IMR-90 (cell line): Measurements from ENCODE around the gene AMBN. TPM values are rescaled to one million over a fixed set of nuclear protein-coding genes. Genes with fewer than 3 reads are reported as not detected.

Experiments
- ATAC-seq: fragments of 200-7000 bp; cut with Tn5 transposase; 2 replicates; pipeline ENCODE4 v1.9.1; 2020; ENCODE audit warnings: low read depth, mild to moderate bottlenecking, moderate library complexity
- BruUV-seq: library from RNA; stranded (reverse); fragments of 400-500 nt; replicated peaks from 2 replicates; lab custom pipeline; 2021; lab: Mats Ljungman, UMichigan
- CTCF ChIA-PET: fragments of 300-600 bp; formaldehyde crosslinking; extraction: SDS; loops from one replicate; lab custom pipeline; 2021; ENCODE audit warnings: antibody characterized with exemption; lab: Yijun Ruan, JAX
- POLR2A ChIA-PET: fragments of 300-600 bp; sonication (Branson Sonifier 250); formaldehyde crosslinking; loops from one replicate; lab custom pipeline; 2022; ENCODE audit warnings: antibody characterized with exemption; ENCODE audit not compliant: unreplicated experiment; lab: Charles Lee
- DNase-seq: peaks from one replicate; pipeline ENCODE4 v3.0.0; 2013
- H2AFZ ChIP-seq: replicated peaks from 2 replicates; pipeline ENCODE3; 2013; ENCODE audit warnings: low read length, mild to moderate bottlenecking; ENCODE audit not compliant: poor library complexity
- H2AK5ac ChIP-seq: 2 replicates; pipeline ENCODE4 v1.6.1; 2013; ENCODE audit warnings: low read depth, low read length, inconsistent platforms
- H2AK9ac ChIP-seq: replicated peaks from 2 replicates; pipeline ENCODE3; 2013; ENCODE audit warnings: mild to moderate bottlenecking, low read depth, low read length, moderate library complexity; ENCODE audit not compliant: poor library complexity
- H2BK120ac ChIP-seq: 2 replicates; pipeline ENCODE4 v1.6.1; 2013; ENCODE audit warnings: low read depth, low read length, inconsistent platforms
- H2BK15ac ChIP-seq: 3 replicates; pipeline ENCODE4 v1.6.1; 2013; ENCODE audit warnings: low read depth, low read length, inconsistent platforms
- H2BK20ac ChIP-seq: 2 replicates; pipeline ENCODE4 v1.6.1; 2013; ENCODE audit warnings: low read depth, mild to moderate bottlenecking, inconsistent platforms, low read length, moderate library complexity
- H2BK5ac ChIP-seq: 2 replicates; pipeline ENCODE4 v1.6.1; 2013; ENCODE audit warnings: mild to moderate bottlenecking, low read depth, low read length, inconsistent platforms; ENCODE audit not compliant: poor library complexity, severe bottlenecking
- H3K14ac ChIP-seq: replicated peaks from 2 replicates; pipeline ENCODE4 v1.6.1; 2013; ENCODE audit warnings: low read depth, low read length, inconsistent platforms
- H3K18ac ChIP-seq: 2 replicates; pipeline ENCODE4 v1.6.1; 2013; ENCODE audit warnings: low read depth, low read length, control low read depth
- H3K23ac ChIP-seq: 2 replicates; pipeline ENCODE4 v1.6.1; 2013; ENCODE audit warnings: low read depth, low read length, inconsistent platforms
- H3K27ac ChIP-seq: 2 replicates; pipeline ENCODE4 v1.5.1; 2013; ENCODE audit warnings: mild to moderate bottlenecking, control low read depth, low read length; ENCODE audit not compliant: insufficient read depth
- H3K27me3 ChIP-seq: 2 replicates; pipeline ENCODE4 v1.6.1; 2013; ENCODE audit warnings: low read length; ENCODE audit not compliant: control insufficient read depth, insufficient read depth
- H3K36me3 ChIP-seq: 2 replicates; pipeline ENCODE4 v1.6.1; 2013; ENCODE audit warnings: low read length, mixed read lengths; ENCODE audit not compliant: control insufficient read depth, insufficient read depth
- H3K4ac ChIP-seq: 2 replicates; pipeline ENCODE4 v1.6.1; 2013; ENCODE audit warnings: low read depth, low read length, inconsistent platforms
- H3K4me1 ChIP-seq: 2 replicates; pipeline ENCODE4 v1.6.1; 2013; ENCODE audit warnings: low read length, mixed read lengths; ENCODE audit not compliant: control insufficient read depth, insufficient read depth
- H3K4me2 ChIP-seq: 2 replicates; pipeline ENCODE4 v1.6.1; 2013; ENCODE audit warnings: low read depth, mild to moderate bottlenecking, control low read depth, low read length, moderate library complexity
- H3K4me3 ChIP-seq: 2 replicates; pipeline ENCODE4 v1.5.1; 2013; ENCODE audit warnings: low read depth, mild to moderate bottlenecking, control low read depth, low read length, moderate library complexity; ENCODE audit not compliant: insufficient read depth
- H3K56ac ChIP-seq: 2 replicates; pipeline ENCODE4 v1.6.1; 2013; ENCODE audit warnings: low read length, inconsistent platforms; ENCODE audit not compliant: insufficient read depth; ENCODE audit errors: extremely low read depth
- H3K79me1 ChIP-seq, 2 experiments: 2 replicates each; pipeline ENCODE4 v1.6.1; 2013; ENCODE audit warnings: low read length in 2 of 2, inconsistent platforms in 1 of 2, low read depth in 1 of 2
- H3K9ac ChIP-seq: 2 replicates; pipeline ENCODE4 v1.6.1; 2013; ENCODE audit warnings: low read depth, low read length, control low read depth
- H3K9me1 ChIP-seq: 2 replicates; pipeline ENCODE4 v1.6.1; 2013; ENCODE audit warnings: low read length, inconsistent platforms; ENCODE audit not compliant: insufficient read depth
- H3K9me3 ChIP-seq: 2 replicates; pipeline ENCODE4 v1.6.1; 2013; ENCODE audit warnings: low read length; ENCODE audit not compliant: control insufficient read depth, insufficient read depth
- H4K20me1 ChIP-seq: 2 replicates; pipeline ENCODE4 v1.6.1; 2013; ENCODE audit warnings: low read length, inconsistent platforms; ENCODE audit not compliant: insufficient read depth
- H4K5ac ChIP-seq: 2 replicates; pipeline ENCODE4 v1.6.1; 2013; ENCODE audit warnings: mild to moderate bottlenecking, low read depth, low read length, control low read depth
- H4K8ac ChIP-seq, 2 experiments: 2 replicates each; pipeline ENCODE4 v1.6.1; 2013; ENCODE audit warnings: low read depth in 2 of 2, low read length in 2 of 2, control low read depth in 1 of 2, inconsistent platforms in 1 of 2
- H4K91ac ChIP-seq: 2 replicates; pipeline ENCODE4 v1.6.1; 2013; ENCODE audit warnings: low read depth, low read length, inconsistent platforms; ENCODE audit not compliant: insufficient read depth
- CHD1 ChIP-seq: IDR thresholded peaks from 2 replicates; pipeline ENCODE4 v1.6.1; 2012; ENCODE audit warnings: low read depth, low read length, improper control_type of control experiment
- FOS ChIP-seq: fragments of 150-350 bp; IDR thresholded peaks from 2 replicates; pipeline ENCODE4 v1.6.1; 2016; ENCODE audit warnings: low read depth, low read length
- MXI1 ChIP-seq: IDR thresholded peaks from 2 replicates; pipeline ENCODE4 v1.6.1; 2012; ENCODE audit warnings: low read depth, mild to moderate bottlenecking, low read length, moderate library complexity, borderline replicate concordance
- NFE2L2 ChIP-seq: fragments of 150-350 bp; IDR thresholded peaks from 2 replicates; pipeline ENCODE4 v1.6.1; 2016; ENCODE audit warnings: low read depth, mild to moderate bottlenecking, low read length
- POLR2A ChIP-seq: IDR thresholded peaks from 2 replicates; pipeline ENCODE4 v1.6.1; 2012; ENCODE audit warnings: mild to moderate bottlenecking, low read depth, low read length
- SMC3 ChIP-seq: fragments of 150-350 bp; IDR thresholded peaks from 2 replicates; pipeline ENCODE4 v1.6.1; 2016; ENCODE audit warnings: low read depth, mild to moderate bottlenecking, antibody characterized with exemption, low read length, moderate library complexity
- WGBS, 2 experiments: methylation state at CpG; one replicate each; pipeline versions ENCODE4 v1.1.5 to v1.1.7; 2013; ENCODE audit warnings: missing lambda C conversion rate in 2 of 2; ENCODE audit not compliant: insufficient read length in 1 of 2; ENCODE audit errors: extremely low coverage in 2 of 2; 5-methylcytosine and 5-hydroxymethylcytosine counted together
- dilution Hi-C: fragments of 300-500 bp; cut with HindIII; formaldehyde crosslinking; loops from one replicate; pipeline ENCODE4 v1.14.3; 2018; ENCODE audit warnings: low sequenced_read_pairs; ENCODE audit not compliant: unreplicated experiment
- in situ Hi-C: fragments of 300-500 bp; cut with MboI; formaldehyde crosslinking; loops from 3 replicates; pipeline ENCODE4 v1.14.3; 2019; ENCODE audit warnings: low sequenced_read_pairs, inconsistent platforms, mixed read lengths
- intact Hi-C: fragments of 100-400 bp; cut with micrococcal nuclease; formaldehyde crosslinking; loops from 2 replicates; pipeline ENCODE4 v1.10.0; 2022
- polyA plus RNA-seq, 3 experiments: library from polyadenylated mRNA; depleted of rRNA; stranded (reverse); fragments of >200 nt; gene quantifications; 2 replicates each; pipeline ENCODE4 v1.2.3, GENCODE V29; 2012; ENCODE audit warnings: low replicate concordance in 1 of 3
- total RNA-seq: library from RNA; depleted of rRNA; stranded (reverse); fragments of >200 nt; gene quantifications from 2 replicates; pipeline ENCODE4 v1.2.3, GENCODE V29; 2012

The AMBN gene
- total and polyA plus RNA-seq, 2 of the 4 experiments (the other 2 are of a cell fraction) = not detected

DNA sequence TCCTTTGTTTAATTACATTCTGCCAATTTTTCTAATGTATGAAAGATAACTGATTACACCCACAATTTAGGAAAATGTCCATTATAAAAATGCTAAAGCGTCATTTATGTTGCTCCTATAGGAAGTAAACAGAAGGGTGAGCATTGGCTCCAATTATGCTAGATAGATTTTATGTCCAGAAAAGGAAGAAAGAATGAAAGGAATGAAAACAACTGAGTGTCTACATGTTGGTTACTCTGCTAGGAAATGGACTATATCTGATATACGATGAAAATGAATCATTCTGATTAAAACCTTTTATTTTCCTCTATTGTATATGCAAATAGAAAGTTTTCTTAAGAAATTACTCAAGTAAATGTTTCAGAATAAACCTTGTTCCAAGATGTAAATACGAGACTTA is 38.1 kb downstream of the AMBN start (continued):
- TF ChIP-seq CHD1 (no peak), POLR2A (no peak), MXI1 (no peak), SMC3 (no peak), NFE2L2 (no peak)

DNA sequence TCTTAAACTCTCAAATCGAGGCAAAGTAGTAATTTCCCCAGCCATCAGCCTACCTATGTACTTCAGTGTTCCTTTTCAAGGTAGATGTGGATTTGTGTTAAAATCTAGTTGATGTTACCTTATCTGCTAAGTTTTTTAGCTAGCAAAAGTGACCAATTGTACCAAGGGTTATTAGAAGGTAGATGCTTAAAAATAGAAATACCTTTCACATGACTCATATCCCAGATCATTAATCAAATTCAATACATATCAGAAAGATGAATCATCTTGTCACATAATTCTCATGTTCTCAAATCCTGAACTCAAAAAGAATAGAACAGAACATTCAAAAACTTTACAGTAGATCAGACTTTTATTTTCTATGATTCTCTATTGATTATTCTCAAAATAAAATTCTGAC is 40.0 kb downstream of the AMBN start:
- TF ChIP-seq SMC3 (no peak), FOS (peak; percentile 43; the same call in 1 of the 2 replicates)
- intact Hi-C loops = no loop called here
- H3K4ac ChIP-seq = peak overlapping the region; percentile 45; the same call in 1 of the 2 replicates
- dilution Hi-C loops = no loop called here
- no peak overlapping the region for H3K4me3 ChIP-seq
- POLR2A ChIA-PET = no interaction called here
- no peak for ATAC-seq
- no peak overlapping the region for H3K23ac ChIP-seq
- DNase-seq = peak; percentile 47
- in situ Hi-C loops = loop anchor here (25.0 kb wide), 1 partner anchor 930 kb away; no protein-coding TSS in a partner anchor
- no peaks in the 10 kb centered on the region for H3K79me1 ChIP-seq
- H2AK9ac ChIP-seq = no peak overlapping the region
- no peaks in the 10 kb centered on the region for H3K27me3 ChIP-seq
- no peak overlapping the region for H4K5ac ChIP-seq
- CTCF ChIA-PET = interaction anchor here (1.0 kb wide), 1 partner anchor 11 kb away, joined by 3 read pairs; no protein-coding TSS in a partner anchor
- BruUV-seq = no TSS peak
- peak overlapping the region; percentile 42 for H2BK5ac ChIP-seq
- no peak overlapping the region; the same call in 1 of the 2 replicates for H2BK20ac ChIP-seq
- WGBS, 2 experiments = no CpG with 5 or more reads among the region's 1 CpG
- H4K8ac ChIP-seq = peak overlapping the region; percentile 49 to 51; a peak in 1 of 4 replicates
- H3K18ac ChIP-seq = no peak overlapping the region
- no peak overlapping the region for H2AK5ac ChIP-seq
- no peak overlapping the region for H3K27ac ChIP-seq
- H3K9me1 ChIP-seq = no peaks in the 10 kb centered on the region
- H3K56ac ChIP-seq = no peak overlapping the region
- H3K14ac ChIP-seq = no peak overlapping the region
- no peak overlapping the region for H3K4me2 ChIP-seq
- 0 out of 3 replicates have a peak overlapping the region, but pooled peaks have one; percentile 82 for H2BK15ac ChIP-seq
- no peaks in the 10 kb centered on the region for H3K9me3 ChIP-seq
- H4K20me1 ChIP-seq = no peaks in the 10 kb centered on the region
- no peak overlapping the region for H2BK120ac ChIP-seq
- no peaks in the 10 kb centered on the region for H3K4me1 ChIP-seq
- H2AFZ ChIP-seq = no peak overlapping the region
- H3K36me3 ChIP-seq = no peaks in the 10 kb centered on the region
- H3K9ac ChIP-seq = no peak overlapping the region
- H4K91ac ChIP-seq = no peak overlapping the region
